Hepatocyte (in vitro differentiated cells): Measurements from ENCODE around the gene NAA11.

Source experiments
- EZH2 ChIP-seq: fragments of 200-600 bp; sonication (generic); IDR thresholded peaks from 2 replicates; pipeline ENCODE4 v1.6.1; 2016; ENCODE audit warnings: antibody characterized with exemption, mild to moderate bottlenecking, borderline replicate concordance
- TF ChIP-seq, protein P1 (sequence below): fragments of 200-600 bp; sonication (generic); IDR thresholded peaks from 2 replicates; pipeline ENCODE4 v1.5.1; 2016; ENCODE audit warnings: antibody characterized with exemption, mild to moderate bottlenecking; ENCODE audit not compliant: poor library complexity

DNA sequence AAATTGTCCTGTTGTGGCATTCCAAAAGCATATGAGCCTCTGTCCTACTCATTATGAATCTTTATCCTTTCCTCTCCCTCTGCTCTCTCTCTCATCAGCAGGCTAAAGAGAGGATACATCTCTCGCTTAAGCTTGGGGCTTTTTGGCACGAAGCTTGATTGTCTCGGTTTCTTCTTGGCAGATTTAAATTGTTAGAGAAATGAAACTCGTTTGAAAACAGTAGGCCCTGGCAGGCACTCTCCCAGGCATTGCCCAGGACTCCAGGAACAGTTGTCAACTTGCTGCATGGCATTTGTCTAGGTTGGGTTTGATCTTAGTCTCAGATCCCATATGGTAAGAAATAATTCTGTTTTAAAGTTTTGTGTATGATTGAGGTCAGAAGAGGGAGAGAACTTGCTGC, 35.5 kb downstream of the NAA11 start:
- TF ChIP-seq, protein P1, sequence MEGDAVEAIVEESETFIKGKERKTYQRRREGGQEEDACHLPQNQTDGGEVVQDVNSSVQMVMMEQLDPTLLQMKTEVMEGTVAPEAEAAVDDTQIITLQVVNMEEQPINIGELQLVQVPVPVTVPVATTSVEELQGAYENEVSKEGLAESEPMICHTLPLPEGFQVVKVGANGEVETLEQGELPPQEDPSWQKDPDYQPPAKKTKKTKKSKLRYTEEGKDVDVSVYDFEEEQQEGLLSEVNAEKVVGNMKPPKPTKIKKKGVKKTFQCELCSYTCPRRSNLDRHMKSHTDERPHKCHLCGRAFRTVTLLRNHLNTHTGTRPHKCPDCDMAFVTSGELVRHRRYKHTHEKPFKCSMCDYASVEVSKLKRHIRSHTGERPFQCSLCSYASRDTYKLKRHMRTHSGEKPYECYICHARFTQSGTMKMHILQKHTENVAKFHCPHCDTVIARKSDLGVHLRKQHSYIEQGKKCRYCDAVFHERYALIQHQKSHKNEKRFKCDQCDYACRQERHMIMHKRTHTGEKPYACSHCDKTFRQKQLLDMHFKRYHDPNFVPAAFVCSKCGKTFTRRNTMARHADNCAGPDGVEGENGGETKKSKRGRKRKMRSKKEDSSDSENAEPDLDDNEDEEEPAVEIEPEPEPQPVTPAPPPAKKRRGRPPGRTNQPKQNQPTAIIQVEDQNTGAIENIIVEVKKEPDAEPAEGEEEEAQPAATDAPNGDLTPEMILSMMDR, result no peak
- TF ChIP-seq EZH2, result no peak
